Measurements from ENCODE around the gene GSTA5.

GSTA5 gene

DNA sequence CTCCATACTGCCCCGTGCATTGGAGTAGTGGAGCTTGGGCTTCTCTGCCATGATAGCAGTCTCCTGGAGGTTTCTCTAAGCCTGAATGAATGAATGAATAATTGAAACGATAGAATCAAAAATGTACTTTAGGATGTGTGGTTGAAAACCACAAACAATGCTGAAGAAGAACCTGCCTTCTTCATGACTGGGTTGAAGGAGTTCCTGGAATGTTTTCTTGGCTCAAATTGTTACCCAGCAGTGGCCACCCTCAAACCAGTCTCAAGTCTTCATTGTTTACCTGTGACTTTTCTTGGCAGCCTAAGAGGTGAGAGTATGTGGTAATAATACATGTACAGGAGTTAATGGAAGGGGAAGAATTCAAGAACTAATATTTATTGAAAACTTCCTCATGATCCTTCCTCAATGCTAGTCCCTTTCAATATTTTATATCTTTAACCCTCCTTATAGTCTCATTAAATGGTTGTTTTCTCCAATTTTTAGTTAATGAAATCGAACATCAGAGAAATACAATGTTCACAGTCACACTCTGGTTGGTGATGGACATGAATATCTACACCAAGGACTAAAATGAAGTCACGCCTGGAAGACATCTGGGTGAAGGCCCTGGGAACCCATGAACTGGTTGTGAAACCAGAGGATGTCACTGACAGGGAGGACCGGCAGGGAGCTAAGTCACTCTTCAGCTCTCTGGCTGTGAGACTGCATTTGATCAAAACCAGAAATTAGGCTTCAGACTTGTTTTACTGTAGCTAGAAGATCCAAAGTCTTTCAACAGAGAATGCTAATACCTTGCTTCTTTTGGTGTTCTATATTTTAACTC lies at the start of gene GSTA5:
GSTA5 (minus strand) TSS at position 51 of the 823 bp plus-strand sequence.
- TF ChIP-seq, protein P1, sequence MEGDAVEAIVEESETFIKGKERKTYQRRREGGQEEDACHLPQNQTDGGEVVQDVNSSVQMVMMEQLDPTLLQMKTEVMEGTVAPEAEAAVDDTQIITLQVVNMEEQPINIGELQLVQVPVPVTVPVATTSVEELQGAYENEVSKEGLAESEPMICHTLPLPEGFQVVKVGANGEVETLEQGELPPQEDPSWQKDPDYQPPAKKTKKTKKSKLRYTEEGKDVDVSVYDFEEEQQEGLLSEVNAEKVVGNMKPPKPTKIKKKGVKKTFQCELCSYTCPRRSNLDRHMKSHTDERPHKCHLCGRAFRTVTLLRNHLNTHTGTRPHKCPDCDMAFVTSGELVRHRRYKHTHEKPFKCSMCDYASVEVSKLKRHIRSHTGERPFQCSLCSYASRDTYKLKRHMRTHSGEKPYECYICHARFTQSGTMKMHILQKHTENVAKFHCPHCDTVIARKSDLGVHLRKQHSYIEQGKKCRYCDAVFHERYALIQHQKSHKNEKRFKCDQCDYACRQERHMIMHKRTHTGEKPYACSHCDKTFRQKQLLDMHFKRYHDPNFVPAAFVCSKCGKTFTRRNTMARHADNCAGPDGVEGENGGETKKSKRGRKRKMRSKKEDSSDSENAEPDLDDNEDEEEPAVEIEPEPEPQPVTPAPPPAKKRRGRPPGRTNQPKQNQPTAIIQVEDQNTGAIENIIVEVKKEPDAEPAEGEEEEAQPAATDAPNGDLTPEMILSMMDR (IDR thresholded peaks at IDR 0.05), result no peak

DNA sequence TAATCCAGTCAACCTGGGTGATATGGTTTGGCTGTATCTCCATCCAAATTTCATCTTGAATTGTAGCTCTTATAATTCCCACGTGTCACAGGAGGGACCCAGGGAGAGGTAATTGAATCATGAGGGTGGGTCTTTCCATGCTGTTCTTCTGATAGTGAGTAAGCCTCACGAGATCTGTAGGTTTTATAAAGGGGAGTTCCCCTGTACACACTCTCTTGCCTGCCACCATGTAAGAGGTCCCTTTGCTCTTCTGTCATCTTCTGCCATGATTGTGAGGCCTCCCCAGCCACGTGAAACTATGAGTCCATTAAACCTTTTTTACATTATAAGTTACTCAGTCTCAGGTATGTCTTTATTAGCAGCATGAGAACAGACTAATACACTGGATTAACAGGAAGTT lies 49.4 kb upstream of the GSTA5 start:
- TF ChIP-seq, protein P1 (IDR thresholded peaks at IDR 0.05), result no peak

DNA sequence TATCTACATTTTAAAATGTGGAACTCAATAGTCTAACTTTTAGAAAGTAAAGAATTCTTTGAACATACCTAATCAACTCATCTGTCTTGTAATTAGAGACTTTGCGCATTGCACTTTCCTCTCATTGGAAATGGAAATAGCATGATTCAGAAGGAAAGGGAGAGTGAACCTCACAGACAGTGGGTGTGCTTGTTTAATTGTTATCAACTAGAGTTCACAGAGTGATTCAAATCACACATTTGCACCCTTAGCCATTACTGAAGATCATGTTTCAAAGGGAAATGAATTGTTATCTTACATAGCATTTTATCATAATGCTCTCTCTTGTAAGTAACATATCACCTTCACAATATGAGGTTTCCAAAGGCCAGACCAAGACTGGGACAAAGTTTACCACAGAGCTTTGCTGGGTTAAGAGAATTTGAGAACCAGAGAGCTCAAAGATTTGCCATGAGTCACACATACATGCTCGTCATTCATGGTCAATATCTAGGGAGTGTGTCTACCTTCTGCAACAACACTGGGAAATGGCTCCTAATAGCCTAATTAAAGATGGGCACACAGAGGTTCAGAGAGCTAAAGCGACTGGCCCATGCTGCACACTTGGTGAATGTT lies 47.4 kb upstream of the GSTA5 start:
- TF ChIP-seq, protein P1 (IDR thresholded peaks at IDR 0.05), result no peak

DNA sequence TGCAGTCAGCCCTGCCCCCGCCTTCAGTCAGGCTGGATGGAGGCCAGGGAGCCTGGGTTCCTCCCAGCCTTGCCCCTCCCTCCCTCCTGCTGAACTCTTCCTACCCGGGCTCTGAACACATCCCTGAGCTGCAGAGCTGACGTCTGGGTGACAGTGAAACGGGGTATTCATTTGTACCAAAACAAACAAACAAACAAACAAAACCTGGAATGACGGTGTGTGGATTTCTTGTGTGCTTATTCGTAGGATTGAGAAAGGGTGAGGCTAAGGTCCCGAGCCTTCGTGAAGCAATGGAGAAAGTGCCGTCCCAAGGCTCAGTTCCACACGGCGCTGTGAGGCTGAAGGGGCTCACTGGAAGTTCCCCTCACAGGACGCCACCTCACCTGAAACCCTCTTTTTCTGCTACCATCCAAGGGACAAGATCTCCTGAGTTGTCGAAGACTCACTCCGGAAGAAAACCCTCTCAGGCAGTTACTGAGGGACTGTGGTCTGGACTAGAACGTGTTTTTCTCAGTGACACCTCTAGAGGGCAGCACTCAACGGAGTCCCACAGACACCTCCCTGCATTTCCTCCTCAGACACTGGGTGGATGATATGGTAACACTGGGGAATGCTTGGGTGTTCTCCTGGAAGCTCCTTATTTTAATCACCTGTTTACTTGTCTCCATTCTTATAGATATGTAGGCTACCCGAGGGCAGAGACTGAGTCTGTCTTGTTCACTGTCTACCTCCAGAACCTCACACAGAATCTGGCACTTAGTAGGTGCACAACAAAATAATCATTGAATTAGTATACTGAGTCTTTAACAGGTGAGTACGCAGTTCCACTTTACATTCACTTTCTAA lies 41.6 kb upstream of the GSTA5 start:
- TF ChIP-seq, protein P1 (IDR thresholded peaks at IDR 0.05), result peak; percentile 71

DNA sequence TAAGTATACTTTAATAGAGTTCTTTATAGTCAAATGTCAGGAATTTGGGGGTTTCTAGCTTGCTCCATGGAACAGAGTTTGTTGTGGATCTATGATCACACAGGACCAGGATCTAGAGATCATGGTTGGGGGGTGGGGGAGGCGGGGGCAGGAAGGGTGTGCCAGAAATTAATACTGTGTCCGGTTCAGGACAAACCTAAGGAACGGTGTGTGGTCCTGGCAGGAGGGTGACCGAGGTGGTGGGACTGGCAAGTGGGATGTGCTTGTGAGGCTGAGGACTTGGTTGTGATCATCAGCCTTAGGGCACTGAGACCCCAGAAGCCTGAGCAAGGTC lies 41.0 kb upstream of the GSTA5 start:
- TF ChIP-seq, protein P1 (IDR thresholded peaks at IDR 0.05), result no peak

DNA sequence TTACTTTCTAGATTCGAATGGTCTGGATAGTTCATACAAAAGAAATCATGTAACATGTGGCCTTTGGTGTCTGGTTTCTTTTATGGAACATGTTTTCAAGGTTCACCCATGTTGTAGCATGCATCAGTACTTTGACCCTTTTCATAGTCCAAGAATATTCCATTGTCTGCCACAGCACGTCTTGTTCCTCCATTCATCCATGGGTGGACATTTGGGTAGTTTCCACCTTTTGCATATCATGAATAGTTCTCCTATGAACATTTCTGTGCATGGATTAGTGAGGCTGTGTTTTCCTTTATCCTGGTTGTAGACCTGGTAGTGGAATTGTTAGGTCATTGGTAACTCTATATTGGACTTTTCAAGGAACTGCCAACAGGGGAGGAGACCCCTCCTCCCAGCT lies 37.2 kb upstream of the GSTA5 start:
- TF ChIP-seq, protein P1 (IDR thresholded peaks at IDR 0.05), result no peak

DNA sequence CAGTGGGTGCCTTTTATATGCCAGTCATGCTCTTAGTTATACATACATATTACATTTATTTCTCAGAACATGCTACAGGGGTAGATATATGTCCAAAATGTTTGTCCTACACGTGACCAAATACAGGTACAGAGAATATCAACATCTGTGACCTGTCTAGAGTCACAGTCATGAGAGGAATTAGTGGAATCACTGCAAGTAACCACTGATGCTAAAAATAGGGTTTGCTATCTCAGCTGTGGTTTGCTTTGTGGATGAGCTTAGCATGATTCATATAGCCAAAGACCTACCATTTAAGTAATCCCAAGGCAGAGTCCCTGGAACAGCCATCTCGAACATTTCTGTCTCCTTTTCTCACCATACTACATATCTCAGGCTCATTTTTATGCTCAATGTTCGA lies 36.6 kb upstream of the GSTA5 start:
- TF ChIP-seq, protein P1 (IDR thresholded peaks at IDR 0.05), result no peak
